HG02970 (cell line): ENCODE results near the gene PRM3.

Experiments
- ATAC-seq: cut with Tn5 transposase; IDR thresholded peaks from one replicate; pipeline ENCODE4 v1.9.1; 2021; ENCODE audit warnings: mild to moderate bottlenecking, moderate library complexity, moderate number of reproducible peaks; ENCODE audit not compliant: unreplicated experiment, low FRiP score

Gene PRM3

GRCh38 chr16:11289202-11289601 is 15.8 kb upstream of the PRM3 start:
- ATAC-seq, result no peak

- ATAC-seq, result no peak
Measured at GRCh38 chr16:11285842-11286241, 12.4 kb upstream of the PRM3 start.

GRCh38 chr16:11283820-11284248 is 10.4 kb upstream of the PRM3 start:
- no peak for ATAC-seq

GRCh38 chr16:11280616-11281522 is 7.4 kb upstream of the PRM3 start, which contains the start of gene PRM1:
Gene PRM1 (minus strand): TSS chr16:11281330. CDS start chr16:11281238, 92 bp downstream.
- no peak for ATAC-seq

- ATAC-seq, result no peak
Measured at GRCh38 chr16:11278681-11279628, 5.5 kb upstream of the PRM3 start.

GRCh38 chr16:11277607-11278337 is 4.3 kb upstream of the PRM3 start:
- ATAC-seq, result no peak

GRCh38 chr16:11276896-11277593 is 3.6 kb upstream of the PRM3 start:
- no peak for ATAC-seq

- ATAC-seq, result no peak
Measured at GRCh38 chr16:11276143-11276895, 2.9 kb upstream of the PRM3 start, which contains the start of gene PRM2. Gene PRM2 (minus strand): TSS chr16:11276480. CDS start chr16:11276370, 110 bp downstream.

- no peak for ATAC-seq
Measured at GRCh38 chr16:11274964-11275363, 1.5 kb upstream of the PRM3 start.

GRCh38 chr16:11273721-11274324 is 394 bp upstream of the PRM3 start:
- no peak for ATAC-seq

- no peak for ATAC-seq
Measured at GRCh38 chr16:11272484-11272883, 945 bp downstream of the PRM3 start.

GRCh38 chr16:11271610-11272009 is 1.8 kb downstream of the PRM3 start:
- no peak for ATAC-seq

- ATAC-seq, result no peak
Measured at GRCh38 chr16:11270602-11271162, 2.7 kb downstream of the PRM3 start.

GRCh38 chr16:11268921-11269375 is 4.5 kb downstream of the PRM3 start, which contains the start of gene TNP2:
Gene TNP2 (minus strand): TSS chr16:11269325. CDS start chr16:11269262, 63 bp downstream.
- no peak for ATAC-seq

- no peak for ATAC-seq
Measured at GRCh38 chr16:11265124-11265523, 8.3 kb downstream of the PRM3 start.

GRCh38 chr16:11264155-11264832 is 9.1 kb downstream of the PRM3 start:
- ATAC-seq, result no peak

GRCh38 chr16:11263737-11264136 is 9.7 kb downstream of the PRM3 start:
- no peak for ATAC-seq
